ENCODE results near the gene SMARCA2. TPM values are rescaled to one million over a fixed set of nuclear protein-coding genes. Genes with fewer than 3 reads are reported as not detected.
A peak's percentile ranks its signal among the peaks of the same experiment; 100 is the strongest.

Gene SMARCA2
- total and polyA plus RNA-seq, 5 experiments from 2014 or later = 36.1 to 238 (median 78.7) TPM

- Mint-ChIP-seq H3K27me3 (no peaks in the 10 kb centered on the region), H3K4me3 (no peak overlapping the region), H3K36me3 (peaks cover 0 to 97% (median 29%) of the 10 kb centered on the region in 3 donors), H3K27ac (peak overlapping the region in 2 of 10 donors; percentile 0 to 11), H3K4me1 (peaks cover 4 to 12% (median 7%) of the 10 kb centered on the region in 4 donors), H3K9me3 (no peaks in the 10 kb centered on the region)
- POLR2A ChIA-PET = no interaction called here
- DNase-seq (no peak), ATAC-seq (no peak)
Measured at GRCh38 chr9:2085716-2086115, 70.6 kb downstream of the SMARCA2 start.

GRCh38 chr9:2086116-2086515 is 71.0 kb downstream of the SMARCA2 start:
- POLR2A ChIA-PET = no interaction called here
- H3K27ac Mint-ChIP-seq = peak overlapping the region in 3 of 10 donors; percentile 0 to 37 (median 27)
- H3K36me3 Mint-ChIP-seq = peaks cover 0 to 97% (median 29%) of the 10 kb centered on the region in 3 donors
- ATAC-seq (no peak), DNase-seq (no peak)
- H3K9me3 Mint-ChIP-seq = no peaks in the 10 kb centered on the region
- no peaks in the 10 kb centered on the region for H3K27me3 Mint-ChIP-seq
- no peak overlapping the region for H3K4me3 Mint-ChIP-seq
- H3K4me1 Mint-ChIP-seq = peaks cover 4 to 14% (median 8%) of the 10 kb centered on the region in 4 donors

- peaks cover 0 to 96% (median 25%) of the 10 kb centered on the region in 3 donors for H3K36me3 Mint-ChIP-seq
- DNase-seq (no peak), ATAC-seq (no peak)
- POLR2A ChIA-PET = interaction anchor here (1.0 kb wide), 1 partner anchor 71 kb away, joined by 3 read pairs; the partner anchor contains the start of gene SMARCA2
- H3K4me1 Mint-ChIP-seq = peaks cover 4 to 14% (median 9%) of the 10 kb centered on the region in 4 donors
- H3K27me3 Mint-ChIP-seq = no peaks in the 10 kb centered on the region
- no peak overlapping the region for H3K27ac Mint-ChIP-seq
- no peaks in the 10 kb centered on the region for H3K9me3 Mint-ChIP-seq
- H3K4me3 Mint-ChIP-seq = no peak overlapping the region
Measured at GRCh38 chr9:2086971-2087370, 71.8 kb downstream of the SMARCA2 start.

- peak in 7 of 10 donors; percentile 4 to 64 (median 17) for DNase-seq
- Mint-ChIP-seq H3K36me3 (peaks cover 0 to 94% (median 29%) of the 10 kb centered on the region in 3 donors), H3K27me3 (no peaks in the 10 kb centered on the region), H3K9me3 (no peaks in the 10 kb centered on the region), H3K27ac (peak overlapping the region in 2 of 10 donors; percentile 5 to 28), H3K4me3 (no peak overlapping the region), H3K4me1 (peaks cover 4 to 14% (median 9%) of the 10 kb centered on the region in 4 donors)
- POLR2A ChIA-PET = interaction anchor here (1.0 kb wide), 1 partner anchor 72 kb away, joined by 3 read pairs; the partner anchor contains the start of gene SMARCA2
- ATAC-seq = peak; percentile 79 to 93
Measured at GRCh38 chr9:2087500-2088313, 72.6 kb downstream of the SMARCA2 start.

GRCh38 chr9:2093920-2094597 is 78.9 kb downstream of the SMARCA2 start:
- DNase-seq (no peak), ATAC-seq (no peak)
- Mint-ChIP-seq H3K27ac (peak overlapping the region in 5 of 10 donors; percentile 3 to 50 (median 47)), H3K27me3 (no peaks in the 10 kb centered on the region), H3K36me3 (peaks cover 12 to 86% (median 39%) of the 10 kb centered on the region in 3 donors), H3K9me3 (no peaks in the 10 kb centered on the region), H3K4me3 (no peak overlapping the region), H3K4me1 (peaks cover 2 to 12% (median 8%) of the 10 kb centered on the region in 4 donors)
- POLR2A ChIA-PET = no interaction called here

- Mint-ChIP-seq H3K27ac (peak overlapping the region in 1 of 10 donors; percentile 4), H3K4me3 (no peak overlapping the region)
Measured at GRCh38 chr9:2096376-2096970, 81.3 kb downstream of the SMARCA2 start.

GRCh38 chr9:2106666-2107065 is 91.5 kb downstream of the SMARCA2 start:
- POLR2A ChIA-PET = no interaction called here
- no peak overlapping the region for H3K27ac Mint-ChIP-seq
- H3K4me3 Mint-ChIP-seq = no peak overlapping the region
- peaks cover 0 to 5% (median 3%) of the 10 kb centered on the region in 4 donors for H3K4me1 Mint-ChIP-seq
- H3K36me3 Mint-ChIP-seq = peaks cover 6 to 92% (median 24%) of the 10 kb centered on the region in 3 donors
- H3K27me3 Mint-ChIP-seq = no peaks in the 10 kb centered on the region
- DNase-seq (no peak), ATAC-seq (no peak)
- no peaks in the 10 kb centered on the region for H3K9me3 Mint-ChIP-seq

More at GRCh38 chr9:2096376-2096970, 81.3 kb downstream of the SMARCA2 start:
- no peaks in the 10 kb centered on the region for H3K27me3 Mint-ChIP-seq
- DNase-seq (no peak), ATAC-seq (no peak)
- peaks cover 12 to 86% (median 42%) of the 10 kb centered on the region in 3 donors for H3K36me3 Mint-ChIP-seq
- H3K4me1 Mint-ChIP-seq = peaks cover 0 to 10% (median 7%) of the 10 kb centered on the region in 4 donors
- POLR2A ChIA-PET = no interaction called here
- H3K9me3 Mint-ChIP-seq = no peaks in the 10 kb centered on the region

- Mint-ChIP-seq H3K27ac (peak overlapping the region in 2 of 10 donors; percentile 3 to 67), H3K36me3 (peaks cover 6 to 92% (median 29%) of the 10 kb centered on the region in 3 donors), H3K4me1 (peaks cover 0 to 5% (median 3%) of the 10 kb centered on the region in 4 donors), H3K27me3 (no peaks in the 10 kb centered on the region), H3K4me3 (no peak overlapping the region), H3K9me3 (no peaks in the 10 kb centered on the region)
- ATAC-seq = no peak
- POLR2A ChIA-PET = no interaction called here
- DNase-seq = no peak
Measured at GRCh38 chr9:2107906-2108451, 92.8 kb downstream of the SMARCA2 start.

- POLR2A ChIA-PET = interaction anchor here (0.5 kb wide), 1 partner anchor 1673 kb away, joined by 3 read pairs; no protein-coding TSS in a partner anchor
- Mint-ChIP-seq H3K4me1 (peaks cover 0 to 5% (median 2%) of the 10 kb centered on the region in 4 donors), H3K27me3 (no peaks in the 10 kb centered on the region), H3K4me3 (no peak overlapping the region), H3K9me3 (no peaks in the 10 kb centered on the region), H3K27ac (peak overlapping the region in 3 of 10 donors; percentile 17 to 34 (median 34)), H3K36me3 (peaks cover 6 to 90% (median 30%) of the 10 kb centered on the region in 3 donors)
- no peak for DNase-seq
- ATAC-seq = no peak
Measured at GRCh38 chr9:2109069-2109650, 94.0 kb downstream of the SMARCA2 start.

GRCh38 chr9:2110036-2110435 is 94.9 kb downstream of the SMARCA2 start:
- POLR2A ChIA-PET = no interaction called here
- peaks cover 6 to 85% (median 30%) of the 10 kb centered on the region in 3 donors for H3K36me3 Mint-ChIP-seq
- H3K4me3 Mint-ChIP-seq = no peak overlapping the region
- no peaks in the 10 kb centered on the region for H3K27me3 Mint-ChIP-seq
- H3K4me1 Mint-ChIP-seq = peaks cover 0 to 5% (median 2%) of the 10 kb centered on the region in 4 donors
- no peaks in the 10 kb centered on the region for H3K9me3 Mint-ChIP-seq
- no peak for DNase-seq
- peak overlapping the region in 4 of 10 donors; percentile 17 to 50 (median 36) for H3K27ac Mint-ChIP-seq
- ATAC-seq = no peak

- H3K36me3 Mint-ChIP-seq = peaks cover 9 to 91% (median 48%) of the 10 kb centered on the region in 3 donors
- H3K9me3 Mint-ChIP-seq = no peaks in the 10 kb centered on the region
- peaks cover 0 to 2% (median under 1%) of the 10 kb centered on the region in 4 donors for H3K4me1 Mint-ChIP-seq
- no peak for DNase-seq
- POLR2A ChIA-PET = no interaction called here
- no peak overlapping the region for H3K4me3 Mint-ChIP-seq
- ATAC-seq = no peak
- no peaks in the 10 kb centered on the region for H3K27me3 Mint-ChIP-seq
- H3K27ac Mint-ChIP-seq = peak overlapping the region in 2 of 10 donors; percentile 17 to 61
Measured at GRCh38 chr9:2116073-2116472, 100.9 kb downstream of the SMARCA2 start.

GRCh38 chr9:2117527-2117926 is 102.4 kb downstream of the SMARCA2 start:
- no peaks in the 10 kb centered on the region for H3K27me3 Mint-ChIP-seq
- H3K36me3 Mint-ChIP-seq = peaks cover 9 to 89% (median 43%) of the 10 kb centered on the region in 3 donors
- peak overlapping the region in 2 of 10 donors; percentile 7 to 16 for H3K27ac Mint-ChIP-seq
- DNase-seq (no peak), ATAC-seq (no peak)
- POLR2A ChIA-PET = no interaction called here
- no peaks in the 10 kb centered on the region for H3K9me3 Mint-ChIP-seq
- peaks cover 0 to 2% (median under 1%) of the 10 kb centered on the region in 4 donors for H3K4me1 Mint-ChIP-seq
- H3K4me3 Mint-ChIP-seq = no peak overlapping the region
